ENCODE results near the gene RC3H2.

GRCh38 chr9:122814545-122814944, 90.6 kb downstream of the RC3H2 start:
- TF ChIP-seq EP300 (IDR thresholded peaks at IDR 0.05) = no peak
- TF ChIP-seq CTCF (IDR thresholded peaks at IDR 0.05) = no peak
- no peak for TF ChIP-seq POLR2A (IDR thresholded peaks at IDR 0.05)

Measured in tibial nerve (tissue), 4 donors.